K562 (cell line): Measurements from ENCODE around the gene HTR3B.

Experiments used
- ATF3 ChIP-seq, 2 experiments: fragments of 450-650 bp in 1 of 2; sonication (generic) in 1 of 2; formaldehyde crosslinking in 1 of 2; IDR thresholded peaks in 1 of 2; conservative IDR thresholded peaks in 1 of 2; 2 replicates each; pipeline versions ENCODE4 v1.6.1 to v1.8.1; 2016 to 2023; ENCODE audit warnings: mild to moderate bottlenecking in 2 of 2, moderate library complexity in 2 of 2, inconsistent platforms in 1 of 2, missing genetic modification reagents in 1 of 2
- KDM2B ChIP-seq: fragments of 250-450 bp; sonication (Bioruptor Pico); IDR thresholded peaks from 2 replicates; pipeline ENCODE4 v1.8.0; 2021; ENCODE audit warnings: mild to moderate bottlenecking, moderate library complexity
- PHF20 ChIP-seq: fragments of 450-650 bp; IDR thresholded peaks from 2 replicates; pipeline ENCODE4 v1.6.1; 2018; ENCODE audit not compliant: partially characterized antibody
- PHF8 ChIP-seq: fragments of 200-600 bp; sonication (generic); IDR thresholded peaks from 2 replicates; pipeline ENCODE4 v1.6.1; 2012; ENCODE audit warnings: mixed run types, mild to moderate bottlenecking, inconsistent platforms, low read length, moderate library complexity, borderline replicate concordance
- POLR3A ChIP-seq: IDR thresholded peaks from 2 replicates; pipeline ENCODE4 v1.6.1; 2011; ENCODE audit warnings: borderline replicate concordance, mild to moderate bottlenecking, moderate library complexity; ENCODE audit not compliant: insufficient read length, insufficient read depth; ENCODE audit errors: extremely low read depth
- ZNF639 ChIP-seq, 2 experiments: fragments of 200-800 bp in 1 of 2; sonication (Bioruptor generic) in 1 of 2; sonication (generic) in 1 of 2; formaldehyde crosslinking in 1 of 2; IDR thresholded peaks in 1 of 2; conservative IDR thresholded peaks in 1 of 2; 2 replicates each; pipeline versions ENCODE4 v1.5.0 to v1.6.1; 2016 to 2020; ENCODE audit warnings: missing compliant biosample characterization in 1 of 2, missing genetic modification characterization in 1 of 2, missing genetic modification reagents in 1 of 2
- TF ChIP-seq, protein P1 (sequence below), 2 experiments: fragments of 450-650 bp in 1 of 2; sonication (generic) in 1 of 2; formaldehyde crosslinking in 1 of 2; IDR thresholded peaks; 2 replicates each; pipeline versions ENCODE4 v1.7.1 to v1.9.0; 2016 to 2022; ENCODE audit warnings: inconsistent platforms in 1 of 2, mild to moderate bottlenecking in 1 of 2, missing genetic modification reagents in 1 of 2
- TF ChIP-seq, protein P2 (sequence below), 3 experiments: IDR thresholded peaks in 2 of 3; conservative IDR thresholded peaks in 1 of 3; 2 replicates each; pipeline ENCODE4 v1.5.1; 2011 to 2012; ENCODE audit warnings: low read length in 3 of 3, mild to moderate bottlenecking in 3 of 3, control low read depth in 2 of 3, improper control_type of control experiment in 1 of 3, inconsistent platforms in 1 of 3, low read depth in 1 of 3, mixed read lengths in 1 of 3, moderate library complexity in 1 of 3; ENCODE audit not compliant: insufficient read depth in 2 of 3

GRCh38 chr11:113864410-113864809, 40.2 kb upstream of the HTR3B start:
- TF ChIP-seq PHF20 (no peak), ZNF639 (CRISPR knock-in tag; conservative IDR thresholded peaks at IDR 0.05 in 1 of 2, IDR thresholded peaks at IDR 0.05 in 1 of 2) (no peak), ATF3 (IDR thresholded peaks at IDR 0.05) (no peak), ATF3 (CRISPR knock-in tag; conservative IDR thresholded peaks at IDR 0.05) (no peak), POLR3A (no peak), KDM2B (CRISPR knock-in tag) (no peak), PHF8 (no peak)
- TF ChIP-seq, protein P1, sequence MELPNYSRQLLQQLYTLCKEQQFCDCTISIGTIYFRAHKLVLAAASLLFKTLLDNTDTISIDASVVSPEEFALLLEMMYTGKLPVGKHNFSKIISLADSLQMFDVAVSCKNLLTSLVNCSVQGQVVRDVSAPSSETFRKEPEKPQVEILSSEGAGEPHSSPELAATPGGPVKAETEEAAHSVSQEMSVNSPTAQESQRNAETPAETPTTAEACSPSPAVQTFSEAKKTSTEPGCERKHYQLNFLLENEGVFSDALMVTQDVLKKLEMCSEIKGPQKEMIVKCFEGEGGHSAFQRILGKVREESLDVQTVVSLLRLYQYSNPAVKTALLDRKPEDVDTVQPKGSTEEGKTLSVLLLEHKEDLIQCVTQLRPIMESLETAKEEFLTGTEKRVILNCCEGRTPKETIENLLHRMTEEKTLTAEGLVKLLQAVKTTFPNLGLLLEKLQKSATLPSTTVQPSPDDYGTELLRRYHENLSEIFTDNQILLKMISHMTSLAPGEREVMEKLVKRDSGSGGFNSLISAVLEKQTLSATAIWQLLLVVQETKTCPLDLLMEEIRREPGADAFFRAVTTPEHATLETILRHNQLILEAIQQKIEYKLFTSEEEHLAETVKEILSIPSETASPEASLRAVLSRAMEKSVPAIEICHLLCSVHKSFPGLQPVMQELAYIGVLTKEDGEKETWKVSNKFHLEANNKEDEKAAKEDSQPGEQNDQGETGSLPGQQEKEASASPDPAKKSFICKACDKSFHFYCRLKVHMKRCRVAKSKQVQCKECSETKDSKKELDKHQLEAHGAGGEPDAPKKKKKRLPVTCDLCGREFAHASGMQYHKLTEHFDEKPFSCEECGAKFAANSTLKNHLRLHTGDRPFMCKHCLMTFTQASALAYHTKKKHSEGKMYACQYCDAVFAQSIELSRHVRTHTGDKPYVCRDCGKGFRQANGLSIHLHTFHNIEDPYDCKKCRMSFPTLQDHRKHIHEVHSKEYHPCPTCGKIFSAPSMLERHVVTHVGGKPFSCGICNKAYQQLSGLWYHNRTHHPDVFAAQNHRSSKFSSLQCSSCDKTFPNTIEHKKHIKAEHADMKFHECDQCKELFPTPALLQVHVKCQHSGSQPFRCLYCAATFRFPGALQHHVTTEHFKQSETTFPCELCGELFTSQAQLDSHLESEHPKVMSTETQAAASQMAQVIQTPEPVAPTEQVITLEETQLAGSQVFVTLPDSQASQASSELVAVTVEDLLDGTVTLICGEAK (IDR thresholded peaks at IDR 0.05): no peak
- TF ChIP-seq, protein P1 (CRISPR knock-in tag; IDR thresholded peaks at IDR 0.05): no peak
- TF ChIP-seq, protein P2, sequence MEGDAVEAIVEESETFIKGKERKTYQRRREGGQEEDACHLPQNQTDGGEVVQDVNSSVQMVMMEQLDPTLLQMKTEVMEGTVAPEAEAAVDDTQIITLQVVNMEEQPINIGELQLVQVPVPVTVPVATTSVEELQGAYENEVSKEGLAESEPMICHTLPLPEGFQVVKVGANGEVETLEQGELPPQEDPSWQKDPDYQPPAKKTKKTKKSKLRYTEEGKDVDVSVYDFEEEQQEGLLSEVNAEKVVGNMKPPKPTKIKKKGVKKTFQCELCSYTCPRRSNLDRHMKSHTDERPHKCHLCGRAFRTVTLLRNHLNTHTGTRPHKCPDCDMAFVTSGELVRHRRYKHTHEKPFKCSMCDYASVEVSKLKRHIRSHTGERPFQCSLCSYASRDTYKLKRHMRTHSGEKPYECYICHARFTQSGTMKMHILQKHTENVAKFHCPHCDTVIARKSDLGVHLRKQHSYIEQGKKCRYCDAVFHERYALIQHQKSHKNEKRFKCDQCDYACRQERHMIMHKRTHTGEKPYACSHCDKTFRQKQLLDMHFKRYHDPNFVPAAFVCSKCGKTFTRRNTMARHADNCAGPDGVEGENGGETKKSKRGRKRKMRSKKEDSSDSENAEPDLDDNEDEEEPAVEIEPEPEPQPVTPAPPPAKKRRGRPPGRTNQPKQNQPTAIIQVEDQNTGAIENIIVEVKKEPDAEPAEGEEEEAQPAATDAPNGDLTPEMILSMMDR (IDR thresholded peaks at IDR 0.05 in 2 of 3, conservative IDR thresholded peaks at IDR 0.05 in 1 of 3; ENCODE audit: insufficient read depth in 2 of 3, low read depth in 1 of 3, low read length in 3 of 3): no peak
